Esophagus muscularis mucosa (tissue), 3 donors: Measurements from ENCODE around the gene CUX1.

Experiments used
- CTCF ChIP-seq, 3 experiments: fragments of 200-600 bp in 2 of 3; fragments of 450-650 bp in 1 of 3; sonication (generic) in 2 of 3; IDR thresholded peaks; one replicate each; pipeline ENCODE4 v1.5.1; 2017 to 2019; ENCODE audit warnings: antibody characterized with exemption in 3 of 3, mild to moderate bottlenecking in 2 of 3, moderate library complexity in 1 of 3
- POLR2A ChIP-seq: fragments of 450-650 bp; IDR thresholded peaks from one replicate; pipeline ENCODE4 v1.6.1; 2017; ENCODE audit warnings: antibody characterized with exemption, moderate library complexity, mild to moderate bottlenecking, low read depth

- TF ChIP-seq CTCF (IDR thresholded peaks at IDR 0.05) (no peak), POLR2A (no peak)
Measured at GRCh38 chr7:101937717-101938514, 120.5 kb downstream of the CUX1 start.
